ENCODE results near the gene ZDBF2.

ZDBF2 gene

GRCh38 chr2:206287197-206287596 lies 12.7 kb downstream of the ZDBF2 start:
- TF ChIP-seq TCF4 (CRISPR knock-in tag; IDR thresholded peaks at IDR 0.05; ENCODE audit: borderline replicate concordance) (no peak), ZFP30 (CRISPR knock-in tag; IDR thresholded peaks at IDR 0.05) (no peak), TSHZ2 (CRISPR knock-in tag; IDR thresholded peaks at IDR 0.05) (no peak), SNAI2 (CRISPR knock-in tag; IDR thresholded peaks at IDR 0.05) (no peak), ESRRG (CRISPR knock-in tag; IDR thresholded peaks at IDR 0.05) (no peak), ZNF70 (CRISPR knock-in tag; IDR thresholded peaks at IDR 0.05) (no peak), ZNF8 (CRISPR knock-in tag; IDR thresholded peaks at IDR 0.05) (no peak), GLIS3 (CRISPR knock-in tag; IDR thresholded peaks at IDR 0.05) (no peak), TOX (CRISPR knock-in tag; IDR thresholded peaks at IDR 0.05; ENCODE audit: borderline replicate concordance) (no peak), ARNTL (CRISPR knock-in tag; IDR thresholded peaks at IDR 0.05; ENCODE audit: borderline replicate concordance, low read depth) (no peak), OSR1 (CRISPR knock-in tag; IDR thresholded peaks at IDR 0.05) (no peak), ZFP3 (CRISPR knock-in tag; IDR thresholded peaks at IDR 0.05) (no peak)
- no peak for ATAC-seq

- no peak for ATAC-seq
- TF ChIP-seq TOX (CRISPR knock-in tag; IDR thresholded peaks at IDR 0.05; ENCODE audit: borderline replicate concordance) (no peak), CSDC2 (CRISPR knock-in tag; IDR thresholded peaks at IDR 0.05) (no peak), PATZ1 (CRISPR knock-in tag; IDR thresholded peaks at IDR 0.05; ENCODE audit: borderline replicate concordance) (no peak), PPARA (CRISPR knock-in tag; IDR thresholded peaks at IDR 0.05; ENCODE audit: borderline replicate concordance) (no peak), ZC3H10 (CRISPR knock-in tag; IDR thresholded peaks at IDR 0.05) (no peak), POU6F1 (CRISPR knock-in tag; IDR thresholded peaks at IDR 0.05; ENCODE audit: borderline replicate concordance, low read depth) (no peak), CSRNP3 (CRISPR knock-in tag; IDR thresholded peaks at IDR 0.05) (no peak), ZFP3 (CRISPR knock-in tag; IDR thresholded peaks at IDR 0.05) (no peak), OSR1 (CRISPR knock-in tag; IDR thresholded peaks at IDR 0.05) (no peak), TCF4 (CRISPR knock-in tag; IDR thresholded peaks at IDR 0.05; ENCODE audit: borderline replicate concordance) (no peak), ARNTL (CRISPR knock-in tag; IDR thresholded peaks at IDR 0.05; ENCODE audit: borderline replicate concordance, low read depth) (no peak), ZNF565 (CRISPR knock-in tag; conservative IDR thresholded peaks at IDR 0.05; ENCODE audit: low read depth) (no peak), TSHZ2 (CRISPR knock-in tag; IDR thresholded peaks at IDR 0.05) (no peak), RARB (CRISPR knock-in tag; IDR thresholded peaks at IDR 0.05) (no peak)
Observed at GRCh38 chr2:206289391-206289790, 14.9 kb downstream of the ZDBF2 start.

All from SK-N-SH treated with all-trans-retinoic acid at 6 μM for 48 hours (cell line).